Activated CD4-positive, alpha-beta T cell treated with anti-CD3 and anti-CD28 coated beads, Interleukin-10, Interleukin-2, amounts not matched to agents 100 ng/mL and 50 ng/mL, durations not matched to agents 16 hours and 8 hours (primary cell): ENCODE results near the gene PIK3C2B.

Experiments
- DNase-seq: peaks from one replicate; pipeline ENCODE4 v3.0.0-alpha.2; 2020

PIK3C2B gene

GRCh38 chr1:204477036-204477740 is 17.4 kb downstream of the PIK3C2B start:
- DNase-seq: no peak

- no peak for DNase-seq
These were observed 18.0 kb downstream of the PIK3C2B start for GRCh38 chr1:204476563-204476962.

GRCh38 chr1:204475656-204476432 is 18.8 kb downstream of the PIK3C2B start:
- DNase-seq: no peak

- DNase-seq: no peak
These were observed 21.1 kb downstream of the PIK3C2B start for GRCh38 chr1:204473400-204473965.

- no peak for DNase-seq
These were observed 21.9 kb downstream of the PIK3C2B start for GRCh38 chr1:204472660-204473059.

DNA sequence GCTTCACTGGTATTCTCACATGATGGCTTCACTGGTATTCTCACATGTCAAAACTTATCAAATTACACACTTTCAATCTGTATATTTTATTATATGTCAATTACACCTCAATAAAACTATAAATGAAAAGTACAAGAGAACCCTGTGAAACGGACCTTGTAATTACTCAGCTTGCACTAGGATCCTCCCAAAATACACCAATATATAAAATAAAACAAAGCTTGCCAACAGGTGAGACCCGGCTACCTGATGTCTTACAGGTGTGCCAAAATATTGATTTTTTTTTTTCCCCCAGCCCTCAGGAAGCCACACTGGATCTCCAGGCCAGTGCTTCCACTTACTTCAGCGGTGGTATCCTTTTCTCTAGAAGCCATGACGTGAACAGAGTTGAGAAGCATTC is 22.9 kb downstream of the PIK3C2B start:
- no peak for DNase-seq

DNA sequence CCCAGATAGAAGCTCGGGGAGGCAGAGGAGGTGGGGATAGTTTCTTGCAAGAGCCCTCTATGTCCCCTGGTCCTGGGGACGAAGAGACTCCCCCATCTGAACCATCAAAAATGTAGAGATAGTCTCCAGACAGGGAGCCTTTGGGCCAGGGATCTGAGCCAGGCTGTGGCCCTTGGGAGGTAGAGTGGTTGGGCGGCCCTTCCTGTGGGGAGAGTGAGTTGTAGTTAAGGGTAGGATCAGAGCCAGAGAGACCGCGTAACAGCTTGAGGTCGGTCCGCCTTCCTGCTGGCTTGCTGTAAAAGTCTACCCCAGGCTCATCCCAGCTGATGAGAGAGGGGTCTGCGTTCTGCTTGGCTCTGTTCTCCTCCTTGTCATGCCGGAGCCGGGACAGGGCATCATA is 25.3 kb downstream of the PIK3C2B start:
- no peak for DNase-seq

- DNase-seq: no peak
These were observed 25.8 kb downstream of the PIK3C2B start for GRCh38 chr1:204468766-204469302.

- DNase-seq: no peak
These were observed 26.4 kb downstream of the PIK3C2B start for GRCh38 chr1:204468206-204468605.

- no peak for DNase-seq
These were observed 27.9 kb downstream of the PIK3C2B start for GRCh38 chr1:204466416-204467405.

- DNase-seq: no peak
These were observed 28.8 kb downstream of the PIK3C2B start for GRCh38 chr1:204465546-204466415.

DNA sequence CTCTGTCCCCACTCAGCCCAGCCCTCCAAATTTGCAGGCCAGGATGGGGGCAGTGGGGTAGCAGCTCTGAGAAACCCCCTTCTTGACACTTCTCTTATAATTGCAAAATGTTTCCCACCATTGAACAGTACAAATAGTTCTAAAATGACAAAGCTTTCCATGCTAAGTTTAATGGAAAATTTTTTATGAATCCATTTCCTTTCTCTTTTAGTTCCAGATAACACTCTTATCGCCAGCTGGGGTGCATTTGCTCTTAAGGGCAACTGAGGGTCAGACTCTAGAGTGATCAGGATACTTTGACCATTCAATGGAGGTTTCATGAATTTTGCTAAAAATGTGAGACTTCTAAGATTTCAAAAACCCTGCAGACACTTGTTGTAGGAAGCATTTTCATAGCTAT is 29.9 kb downstream of the PIK3C2B start:
- DNase-seq: no peak

GRCh38 chr1:204464187-204464631 is 30.4 kb downstream of the PIK3C2B start:
- peak; percentile 38 for DNase-seq

DNA sequence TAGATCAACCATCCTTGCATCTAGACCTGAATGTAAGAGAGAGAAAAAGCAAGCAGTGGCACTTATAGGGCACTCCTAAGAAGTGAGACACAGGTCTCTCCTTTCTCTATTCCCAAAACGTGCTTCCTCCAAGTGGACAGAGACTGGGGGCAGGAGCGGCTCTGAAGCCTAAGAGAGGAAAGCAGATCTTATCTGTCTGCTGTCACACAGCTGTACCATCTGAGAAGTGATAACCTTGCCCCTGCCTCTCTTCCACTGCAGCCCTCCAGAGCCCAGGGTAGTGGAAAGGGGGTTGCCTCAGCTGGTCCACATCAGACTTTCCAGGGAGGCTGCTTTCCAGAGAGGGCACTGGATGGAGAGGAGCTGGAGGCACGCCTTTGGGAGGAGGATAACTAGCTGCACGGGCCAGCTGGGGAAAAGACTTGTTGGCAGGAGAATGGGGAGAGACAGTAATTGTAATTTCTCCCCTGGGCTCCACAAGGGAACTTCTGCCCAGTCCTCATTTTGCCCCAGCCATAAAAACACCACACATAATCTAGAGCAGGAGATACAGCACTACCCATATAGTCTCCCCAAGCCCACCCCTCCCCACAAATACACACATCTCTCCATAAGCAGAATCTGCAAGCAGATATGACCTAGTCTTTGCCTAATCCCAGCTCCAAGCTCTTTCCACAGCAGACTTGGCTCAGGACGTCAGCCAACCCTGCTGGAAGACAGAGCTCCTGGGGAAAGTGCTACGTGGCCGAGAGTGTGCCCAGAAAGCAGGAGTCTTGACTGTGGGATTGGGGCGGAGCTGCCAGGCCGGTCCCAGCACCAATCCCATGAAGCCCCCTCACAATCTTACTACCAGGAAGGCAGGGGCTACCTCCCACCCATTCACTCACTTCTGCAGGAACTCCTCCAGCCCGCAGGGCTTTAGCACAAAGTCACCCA is 31.2 kb downstream of the PIK3C2B start:
- DNase-seq: no peak

- no peak for DNase-seq
These were observed 32.4 kb downstream of the PIK3C2B start for GRCh38 chr1:204462229-204462561.

- peak; percentile 16 for DNase-seq
These were observed 33.0 kb downstream of the PIK3C2B start for GRCh38 chr1:204461331-204462228.

GRCh38 chr1:204460346-204460745 is 34.3 kb downstream of the PIK3C2B start:
- no peak for DNase-seq

- no peak for DNase-seq
These were observed 34.9 kb downstream of the PIK3C2B start for GRCh38 chr1:204459706-204460105.

DNA sequence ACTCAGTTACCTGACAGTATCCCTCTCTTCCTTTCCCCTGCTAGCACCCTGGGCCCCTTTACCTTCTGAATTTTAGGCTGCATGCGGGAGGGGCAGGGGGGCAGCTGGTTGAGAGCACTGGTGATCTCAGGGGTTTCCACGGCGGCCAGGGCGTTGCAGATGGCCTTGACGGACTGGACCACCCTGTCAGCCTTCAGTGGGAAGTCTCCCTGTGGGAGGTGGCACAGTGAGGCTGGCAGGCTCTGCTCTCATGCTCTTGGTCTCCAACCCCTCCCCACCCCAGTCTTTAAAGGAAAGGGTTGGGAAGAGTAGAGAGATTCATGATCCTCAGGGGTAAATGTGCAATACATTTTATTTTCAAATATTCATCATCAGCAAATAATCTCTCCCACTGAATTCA is 36.9 kb downstream of the PIK3C2B start:
- DNase-seq: no peak
